ENCODE results near the gene SEPTIN7.

The SEPTIN7 gene

GRCh38 chr7:35839860-35840854 is 39.3 kb downstream of the SEPTIN7 start:
- DNase-seq = no peak

GRCh38 chr7:35846816-35847412 is 46.1 kb downstream of the SEPTIN7 start:
- no peak for DNase-seq

GRCh38 chr7:35848725-35849124 is 47.9 kb downstream of the SEPTIN7 start:
- DNase-seq = no peak

- DNase-seq = no peak
These were observed 48.4 kb downstream of the SEPTIN7 start for GRCh38 chr7:35849158-35849831.

DNA sequence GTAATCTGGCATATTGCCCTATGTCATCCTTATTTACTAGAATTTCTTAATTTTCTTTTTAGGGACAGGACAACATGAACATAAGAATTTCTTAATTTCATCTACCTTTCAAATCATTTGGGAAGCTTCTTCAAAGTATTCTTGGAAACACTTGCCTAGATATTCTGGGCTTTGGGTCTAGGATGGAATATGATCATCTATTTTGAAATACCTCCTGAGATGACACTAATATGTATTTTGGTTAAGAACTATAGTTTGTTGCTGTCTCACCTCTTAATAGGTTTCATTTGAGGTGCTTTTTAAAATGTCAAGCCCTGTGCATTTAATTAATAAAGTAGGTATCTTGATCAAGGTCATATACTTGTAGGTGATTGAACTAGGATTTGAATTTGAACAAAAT is 49.1 kb downstream of the SEPTIN7 start:
- no peak for DNase-seq
